Suprapubic skin (tissue), 4 donors: ENCODE results near the gene EPB41L4A.

Source experiments
- EP300 ChIP-seq: sonication (generic); formaldehyde crosslinking; IDR thresholded peaks from one replicate; pipeline ENCODE4 v1.6.1; 2017; ENCODE audit warnings: antibody characterized with exemption
- POLR2A ChIP-seq, 2 donors: fragments of 450-650 bp; IDR thresholded peaks; one replicate each; pipeline ENCODE4 v1.6.1; 2017; ENCODE audit warnings: antibody characterized with exemption in 2 of 2, mild to moderate bottlenecking in 2 of 2, moderate library complexity in 2 of 2
- POLR2AphosphoS5 ChIP-seq, 3 donors: sonication (generic); formaldehyde crosslinking; IDR thresholded peaks; one replicate each; pipeline ENCODE4 v1.6.1; 2017; ENCODE audit warnings: antibody characterized with exemption in 3 of 3
- TF ChIP-seq, protein P1 (sequence below), 2 donors: fragments of 200-600 bp in 1 of 2; fragments of 450-650 bp in 1 of 2; sonication (generic) in 1 of 2; IDR thresholded peaks; one replicate each; pipeline ENCODE4 v1.5.1; 2016 to 2019; ENCODE audit warnings: antibody characterized with exemption in 2 of 2, mild to moderate bottlenecking in 1 of 2, moderate library complexity in 1 of 2

DNA sequence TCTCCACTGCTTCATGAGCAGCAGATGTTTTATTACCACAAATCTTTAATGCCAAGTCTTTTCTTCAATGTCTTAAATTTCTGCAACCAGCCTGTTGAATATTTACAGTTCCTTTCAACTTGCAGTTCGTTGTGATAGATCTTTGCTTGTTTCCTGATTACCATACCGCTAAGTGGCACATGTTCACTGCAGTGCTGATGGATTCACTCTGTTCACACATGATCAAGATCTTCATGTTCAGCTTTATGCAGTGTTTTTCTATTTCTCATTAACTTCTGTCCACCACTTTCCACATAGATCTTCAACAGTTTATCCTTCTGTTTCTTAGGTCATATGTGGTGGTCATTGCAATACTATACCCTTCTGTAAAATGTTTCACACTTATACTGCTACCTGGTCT is 280.6 kb downstream of the EPB41L4A start:
- TF ChIP-seq EP300 (no peak), POLR2AphosphoS5 (IDR thresholded peaks at IDR 0.05) (no peak), POLR2A (IDR thresholded peaks at IDR 0.05) (no peak)
- TF ChIP-seq, protein P1, sequence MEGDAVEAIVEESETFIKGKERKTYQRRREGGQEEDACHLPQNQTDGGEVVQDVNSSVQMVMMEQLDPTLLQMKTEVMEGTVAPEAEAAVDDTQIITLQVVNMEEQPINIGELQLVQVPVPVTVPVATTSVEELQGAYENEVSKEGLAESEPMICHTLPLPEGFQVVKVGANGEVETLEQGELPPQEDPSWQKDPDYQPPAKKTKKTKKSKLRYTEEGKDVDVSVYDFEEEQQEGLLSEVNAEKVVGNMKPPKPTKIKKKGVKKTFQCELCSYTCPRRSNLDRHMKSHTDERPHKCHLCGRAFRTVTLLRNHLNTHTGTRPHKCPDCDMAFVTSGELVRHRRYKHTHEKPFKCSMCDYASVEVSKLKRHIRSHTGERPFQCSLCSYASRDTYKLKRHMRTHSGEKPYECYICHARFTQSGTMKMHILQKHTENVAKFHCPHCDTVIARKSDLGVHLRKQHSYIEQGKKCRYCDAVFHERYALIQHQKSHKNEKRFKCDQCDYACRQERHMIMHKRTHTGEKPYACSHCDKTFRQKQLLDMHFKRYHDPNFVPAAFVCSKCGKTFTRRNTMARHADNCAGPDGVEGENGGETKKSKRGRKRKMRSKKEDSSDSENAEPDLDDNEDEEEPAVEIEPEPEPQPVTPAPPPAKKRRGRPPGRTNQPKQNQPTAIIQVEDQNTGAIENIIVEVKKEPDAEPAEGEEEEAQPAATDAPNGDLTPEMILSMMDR (IDR thresholded peaks at IDR 0.05): no peak
